Stimulated activated CD8-positive, alpha-beta memory T cell treated with anti-CD3 and anti-CD28 coated beads, Interleukin-4, amount 100 ng/mL, for 1 hour (primary cell): ENCODE data around the gene ANKRD50.

Experiments
- DNase-seq, 2 donors: peaks; one replicate each; pipeline ENCODE4 v3.0.0-alpha.2; 2020; ENCODE audit warnings: low read depth in 2 of 2, low spot score in 1 of 2

The ANKRD50 gene

DNA sequence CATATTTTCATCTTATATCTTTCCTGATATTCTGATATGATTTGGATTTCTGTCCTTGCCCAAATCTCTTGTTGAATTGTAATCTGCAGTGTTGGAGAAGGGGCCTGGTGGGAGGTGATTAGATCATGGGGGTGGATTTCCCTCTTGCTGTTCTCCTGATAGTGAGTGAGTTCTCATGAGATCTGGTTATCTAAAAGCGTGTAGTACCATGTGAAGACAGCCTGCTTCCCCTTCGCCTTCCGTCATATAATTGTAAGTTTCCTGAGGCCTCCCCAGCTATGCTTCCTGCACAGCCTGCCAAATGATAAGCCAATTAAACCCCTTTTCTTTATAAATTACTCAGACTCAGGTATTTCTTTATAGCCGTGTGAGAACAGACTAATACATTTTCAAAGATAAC, 77.2 kb downstream of the ANKRD50 start:
- no peak for DNase-seq

DNA sequence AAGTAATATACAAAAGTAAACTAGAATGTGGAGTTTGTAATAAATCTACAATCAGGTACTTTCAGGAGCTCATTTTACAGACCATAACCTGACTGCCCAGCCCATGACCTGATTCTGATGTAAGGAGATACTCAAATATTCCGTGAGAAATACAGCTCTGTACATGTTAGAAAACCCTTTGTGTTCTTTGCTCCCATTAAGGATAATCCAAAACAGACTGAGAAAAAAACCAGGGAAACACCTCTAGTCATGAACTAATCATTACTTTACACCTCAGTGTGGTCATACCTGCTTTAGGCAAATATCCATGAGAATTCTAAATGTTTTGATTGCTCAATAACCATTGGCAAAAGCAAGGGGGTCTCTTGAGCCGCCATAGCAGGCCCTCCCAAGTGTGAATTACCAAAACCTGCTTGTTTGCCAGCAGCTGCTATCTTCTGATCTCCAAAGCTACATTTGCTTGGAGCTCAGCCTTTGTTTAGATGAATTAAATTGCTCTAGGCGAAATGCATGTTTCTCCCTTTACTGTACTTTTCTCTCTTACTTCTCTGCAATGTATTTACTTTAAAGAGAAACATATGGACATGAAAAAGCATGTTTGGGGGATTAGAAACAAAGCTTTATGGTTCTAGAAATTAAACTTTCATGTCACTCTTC, 79.1 kb downstream of the ANKRD50 start:
- no peak for DNase-seq

DNA sequence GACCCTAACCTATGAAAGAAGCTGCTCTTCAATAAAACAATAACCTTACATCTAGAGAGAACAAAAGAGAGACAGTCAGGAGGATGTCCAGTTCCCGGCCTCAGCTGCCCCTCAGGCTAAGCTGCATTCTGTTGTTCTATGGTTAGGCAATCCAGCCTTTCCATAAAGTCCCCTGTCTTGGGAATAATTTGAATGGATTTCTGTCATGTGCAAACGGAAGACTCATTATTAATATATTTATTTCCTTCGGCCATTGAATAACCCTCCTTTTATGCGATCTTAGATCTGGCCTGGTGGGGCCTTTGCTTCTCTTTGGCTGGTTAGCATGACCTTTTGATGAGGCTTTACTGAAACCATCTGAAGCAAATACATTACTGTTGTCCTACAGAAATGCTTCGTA, 80.1 kb downstream of the ANKRD50 start:
- DNase-seq: no peak

DNA sequence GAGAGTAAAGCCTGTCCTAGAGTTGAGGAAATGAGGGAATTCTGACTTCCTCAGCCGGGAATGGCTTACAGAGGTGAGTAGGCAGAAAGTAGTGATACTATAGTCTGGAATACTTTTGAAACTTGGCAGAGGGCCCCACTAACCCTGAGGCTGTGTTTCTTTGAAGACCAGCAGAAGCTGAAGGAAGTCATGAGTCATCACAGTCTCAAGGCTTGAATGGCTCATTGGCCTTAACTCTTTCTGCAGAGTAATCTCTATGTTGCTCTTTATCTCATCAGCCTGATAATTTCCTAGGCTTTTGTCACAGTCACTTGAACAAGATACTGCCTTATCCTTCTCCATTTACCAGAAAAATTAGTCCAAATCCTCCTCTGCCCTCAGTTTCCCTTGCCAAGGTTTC, 80.8 kb downstream of the ANKRD50 start:
- DNase-seq: no peak

DNA sequence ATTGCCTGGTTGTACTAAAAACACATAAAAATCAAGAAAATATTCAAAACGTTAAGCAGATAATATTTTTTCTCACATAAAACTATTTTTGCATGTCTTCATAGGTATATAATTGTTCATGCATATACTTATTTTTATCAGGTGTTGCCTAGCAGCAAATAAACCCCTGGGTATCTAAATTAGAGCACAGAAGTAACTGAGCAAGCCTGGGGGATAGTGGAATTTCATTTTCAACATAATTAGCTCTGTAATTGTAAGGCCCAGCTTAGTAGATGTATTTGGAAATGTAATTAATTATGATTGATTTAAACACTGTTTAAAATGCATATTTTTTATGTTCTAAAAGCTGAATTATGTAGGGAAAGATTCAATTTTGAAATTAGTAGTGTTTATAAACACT, 82.9 kb downstream of the ANKRD50 start:
- no peak for DNase-seq
